Nasal cavity respiratory epithelium epithelial cell of viscerocranial mucosa (primary cell): ENCODE data around the gene PPEF1. TPM values are rescaled to one million over a fixed set of nuclear protein-coding genes. Genes with fewer than 3 reads are reported as not detected.

Source experiments
- total RNA-seq: library from RNA; depleted of rRNA; stranded (reverse); fragments of >200 nt; gene quantifications from 2 replicates; pipeline ENCODE4 v1.2.3, GENCODE V29; 2014

The PPEF1 gene
- 0.07 TPM in 1 of 2 replicates, not detected in the other for total RNA-seq

GRCh38 chrX:18707426-18708049, at the start of gene PPEF1:
Gene PPEF1 (plus strand): TSS chrX:18707645. CDS start chrX:18707781, 136 bp downstream.

GRCh38 chrX:18672008-18672407, 35.4 kb upstream of the PPEF1 start, which contains the start of gene RS1:
Gene RS1 (minus strand): TSS chrX:18672108. CDS start chrX:18672068, 40 bp downstream.

Other genes starting within 250 kb of the PPEF1 start
- not detected in 2 replicates for gene RS1, start 35.5 kb upstream of the PPEF1 start, total RNA-seq